Stimulated activated CD8-positive, alpha-beta memory T cell treated with anti-CD3 and anti-CD28 coated beads, Interleukin-12 subunit alpha, Interleukin-12 subunit beta, amount 100 ng/mL, for 24 hours (primary cell): ENCODE data around the gene SCML1.

Experiments used
- DNase-seq: peaks from one replicate; pipeline ENCODE4 v3.0.0-alpha.2; 2020; ENCODE audit errors: extremely low read depth

The SCML1 gene

GRCh38 chrX:17736856-17737709 lies at the start of gene SCML1:
Gene SCML1 (plus strand): TSS chrX:17737493. CDS start chrX:17744187, 6,694 bp downstream.
- DNase-seq: peak; percentile 72

- no peak for DNase-seq
These were observed 49.6 kb upstream of the SCML1 start for GRCh38 chrX:17687648-17688047.

DNA sequence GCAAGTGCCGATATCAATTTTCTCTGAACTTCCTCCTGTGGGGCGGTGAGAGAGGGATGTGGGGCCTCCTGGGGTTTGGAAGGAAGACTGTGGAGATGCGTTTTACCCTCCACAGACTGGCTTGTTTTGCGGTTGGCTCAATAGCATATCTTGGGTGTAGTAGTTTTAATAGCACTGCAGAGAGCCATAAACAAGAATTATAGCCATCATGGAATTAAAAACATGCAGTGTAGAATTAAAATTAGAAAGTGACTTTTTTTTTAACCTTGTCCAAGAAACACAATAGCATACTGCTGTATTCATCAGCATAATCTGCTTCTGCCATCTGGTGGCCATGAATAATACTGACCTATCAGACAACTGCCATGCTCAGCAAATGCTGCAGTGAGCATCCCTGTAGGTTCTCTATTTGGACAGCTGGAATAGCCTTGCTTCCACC lies 47.3 kb upstream of the SCML1 start:
- no peak for DNase-seq

DNA sequence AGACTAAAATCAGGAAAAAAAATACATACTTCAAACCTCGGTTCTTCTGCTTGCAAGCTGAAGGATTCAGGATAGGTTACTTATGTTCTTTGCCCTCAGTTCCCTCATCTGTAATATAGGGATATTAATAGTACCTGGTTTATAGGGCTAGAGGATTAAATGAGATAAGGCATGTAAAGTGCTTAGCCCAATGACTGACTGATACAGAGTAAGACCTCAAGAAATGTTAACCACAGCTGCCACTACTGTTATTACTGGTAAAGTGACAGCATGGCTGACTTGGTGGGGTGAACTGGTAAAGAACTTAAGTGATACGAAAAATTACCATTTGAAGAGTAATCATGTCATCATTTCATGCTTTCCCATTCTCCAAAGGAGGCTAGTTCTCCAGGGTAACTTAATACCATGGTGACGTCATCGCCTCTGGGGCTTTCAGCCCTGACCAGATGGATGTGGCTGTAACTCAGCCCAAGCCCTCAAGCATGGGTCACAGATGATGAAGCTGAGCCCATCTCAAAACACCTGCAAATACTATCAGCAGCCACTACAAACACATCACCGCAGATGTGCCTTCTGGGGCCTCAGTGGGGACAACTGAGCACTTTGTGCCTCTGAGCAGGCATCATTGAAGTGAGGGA lies 44.5 kb upstream of the SCML1 start:
- DNase-seq: no peak

GRCh38 chrX:17697191-17697590 lies 40.1 kb upstream of the SCML1 start:
- DNase-seq: no peak

GRCh38 chrX:17700976-17701375 lies 36.3 kb upstream of the SCML1 start:
- DNase-seq: no peak

DNA sequence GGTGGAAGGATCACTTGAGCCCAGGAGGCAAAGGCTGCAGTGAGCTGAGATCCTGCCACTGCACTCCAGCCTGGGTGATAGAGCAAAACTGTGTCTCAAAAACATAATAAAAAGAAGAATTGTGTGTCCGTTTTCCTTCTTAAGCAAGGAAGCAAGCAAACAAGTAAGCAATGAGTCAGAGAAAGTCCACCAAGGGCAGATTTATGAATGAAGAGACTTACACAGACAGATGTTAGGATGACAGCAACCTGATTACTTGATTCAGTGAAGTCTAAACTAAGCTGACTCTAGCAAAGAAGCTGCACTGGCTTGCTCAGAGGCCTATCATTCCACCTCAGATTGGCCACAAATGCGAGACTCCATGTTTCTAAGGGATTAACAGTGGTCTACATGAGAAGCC lies 34.1 kb upstream of the SCML1 start:
- no peak for DNase-seq

DNA sequence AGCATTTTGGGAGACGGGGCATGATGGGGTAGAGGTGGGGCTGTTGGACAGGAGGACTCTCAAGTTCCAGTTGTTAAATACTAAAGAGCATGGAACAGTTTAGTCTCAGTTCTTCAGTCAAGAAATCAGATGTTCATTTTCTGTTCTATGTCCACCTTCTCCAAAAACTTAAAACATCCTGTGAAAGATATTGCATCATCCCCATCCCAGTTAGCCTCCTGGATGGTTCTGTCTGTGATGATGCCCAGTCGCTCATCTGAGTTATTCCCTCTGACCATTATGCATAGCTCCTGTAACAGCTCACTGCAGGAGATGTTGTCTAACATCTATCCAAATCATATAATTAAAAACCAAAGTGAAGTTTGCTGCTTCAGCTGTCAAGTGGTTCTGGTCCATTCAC lies 32.1 kb upstream of the SCML1 start:
- DNase-seq: no peak

GRCh38 chrX:17706676-17707075 lies 30.6 kb upstream of the SCML1 start:
- no peak for DNase-seq

- no peak for DNase-seq
These were observed 29.6 kb upstream of the SCML1 start for GRCh38 chrX:17707731-17708130.

- DNase-seq: no peak
These were observed 26.4 kb upstream of the SCML1 start for GRCh38 chrX:17710871-17711301.

DNA sequence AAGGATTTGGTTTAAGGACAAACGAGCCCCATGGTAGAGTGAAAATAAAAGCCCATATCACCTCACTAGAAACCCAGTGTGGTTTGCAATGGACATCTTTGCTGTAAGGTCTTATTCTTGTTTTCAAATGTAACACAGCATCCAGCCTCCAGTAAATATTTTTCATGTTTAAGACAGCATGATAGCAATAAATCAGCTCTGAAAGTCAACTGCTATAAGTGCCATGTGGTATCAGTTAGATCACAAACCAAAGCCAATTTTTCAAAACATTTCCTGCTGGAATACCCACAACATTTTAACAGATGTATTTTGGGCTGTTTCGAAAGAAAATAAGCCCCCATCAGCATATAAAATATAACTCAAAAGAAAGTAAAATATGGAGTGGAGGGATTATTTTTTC lies 24.0 kb upstream of the SCML1 start:
- no peak for DNase-seq

- no peak for DNase-seq
These were observed 18.6 kb upstream of the SCML1 start for GRCh38 chrX:17718649-17719165.

- no peak for DNase-seq
These were observed 17.6 kb upstream of the SCML1 start for GRCh38 chrX:17719711-17720110.

- no peak for DNase-seq
These were observed 15.6 kb upstream of the SCML1 start for GRCh38 chrX:17721715-17722114.

GRCh38 chrX:17725181-17725580 lies 12.1 kb upstream of the SCML1 start:
- DNase-seq: no peak

DNA sequence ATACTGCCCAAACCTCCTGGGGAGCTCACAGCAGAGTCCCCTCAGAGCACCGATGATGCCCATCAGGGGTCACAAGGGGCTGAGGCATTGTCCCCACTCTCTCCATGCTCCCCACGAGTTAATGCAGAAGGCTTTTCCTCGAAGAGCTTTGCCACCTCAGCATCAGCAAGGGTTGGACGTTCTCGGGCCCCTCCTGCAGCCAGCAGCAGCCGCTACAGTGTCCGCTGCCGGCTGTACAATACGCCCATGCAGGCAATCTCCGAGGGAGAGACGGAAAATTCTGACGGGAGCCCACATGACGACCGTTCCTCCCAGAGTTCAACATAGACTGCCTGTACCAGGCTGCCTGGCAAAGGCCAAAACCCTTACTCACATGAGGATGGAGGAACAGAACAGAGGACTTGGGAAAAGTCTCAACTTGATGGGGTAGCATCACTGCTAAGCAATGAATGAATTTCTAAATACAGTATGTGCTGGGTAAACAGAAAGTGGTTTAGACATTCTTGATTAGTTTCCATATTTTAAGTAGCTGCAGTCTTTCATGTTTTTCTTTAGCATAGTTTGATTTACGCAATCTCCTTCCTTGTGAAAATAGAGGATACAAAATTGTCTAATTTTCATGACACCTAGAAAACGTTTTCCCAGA lies 5.0 kb upstream of the SCML1 start:
- no peak for DNase-seq

GRCh38 chrX:17735406-17735805 lies 1.9 kb upstream of the SCML1 start:
- no peak for DNase-seq

DNA sequence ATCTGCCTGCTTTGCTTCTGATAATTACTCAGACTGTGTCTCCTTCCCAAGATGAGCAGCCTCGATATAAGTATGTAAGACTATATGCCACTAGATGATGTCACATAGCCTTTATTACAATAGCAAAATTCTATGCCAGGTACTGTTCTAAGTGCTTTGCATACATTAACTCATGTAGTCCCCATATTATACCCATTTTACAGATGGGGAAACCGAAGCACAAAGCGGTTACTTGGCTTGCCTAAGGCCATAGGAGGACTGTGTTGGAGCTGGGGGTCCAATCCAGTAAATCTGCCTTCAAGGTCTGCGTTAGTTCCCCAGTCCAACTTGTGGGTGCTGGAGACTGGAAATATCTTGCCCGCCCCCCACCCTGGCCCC lies 826 bp upstream of the SCML1 start:
- no peak for DNase-seq

- DNase-seq: no peak
These were observed 355 bp downstream of the SCML1 start for GRCh38 chrX:17737710-17737985.

GRCh38 chrX:17737986-17738713 lies 857 bp downstream of the SCML1 start:
- no peak for DNase-seq
